Type B pancreatic cell (in vitro differentiated cells): ENCODE measurements around the gene GRAMD1B. TPM values are rescaled to one million over a fixed set of nuclear protein-coding genes. Genes with fewer than 3 reads are reported as not detected.
"Not testable (repeated sequence)": the region's sequence is repeated elsewhere in the genome, so short reads cannot be mapped to it uniquely, and the experiment has no call there.

Experiments used
- DNase-seq: peaks from one replicate; pipeline ENCODE4 v3.0.0; 2021; ENCODE audit warnings: mixed read lengths; ENCODE audit not compliant: unreplicated experiment; ENCODE audit errors: extremely low spot score
- H3K27ac Mint-ChIP-seq: 2 replicates; pipeline ENCODE4 v1.8.0; 2021; ENCODE audit warnings: mild to moderate bottlenecking, mixed read lengths
- H3K27me3 Mint-ChIP-seq: 2 replicates; pipeline ENCODE4 v1.8.0; 2021; ENCODE audit warnings: mixed read lengths
- H3K36me3 Mint-ChIP-seq: 2 replicates; pipeline ENCODE4 v1.8.0; 2021; ENCODE audit warnings: mixed read lengths
- H3K4me1 Mint-ChIP-seq: one replicate; pipeline ENCODE4 v1.8.0; 2021; ENCODE audit warnings: mixed read lengths; ENCODE audit not compliant: unreplicated experiment
- H3K4me3 Mint-ChIP-seq: 2 replicates; pipeline ENCODE4 v1.8.0; 2021; ENCODE audit warnings: mild to moderate bottlenecking, mixed read lengths
- H3K9me3 Mint-ChIP-seq: 2 replicates; pipeline ENCODE4 v1.8.0; 2021; ENCODE audit warnings: mixed read lengths
- CTCF ChIP-seq: fragments of 200-600 bp; sonication (generic); conservative IDR thresholded peaks from 2 replicates; pipeline ENCODE4 v1.5.0; 2021; ENCODE audit warnings: antibody characterized with exemption, mild to moderate bottlenecking
- total RNA-seq: library from RNA; stranded (reverse); gene quantifications from 2 replicates; pipeline ENCODE4 v1.2.1, GENCODE V29; 2021; ENCODE audit warnings: low replicate concordance

The GRAMD1B gene
- total RNA-seq, 1 donor from 2014 or later = 15.2 TPM

- Mint-ChIP-seq H3K27ac (no peak overlapping the region), H3K9me3 (no peaks in the 10 kb centered on the region), H3K27me3 (no peaks in the 10 kb centered on the region), H3K4me1 (peaks cover 42% of the 10 kb centered on the region), H3K4me3 (peak overlapping the region; percentile 42), H3K36me3 (no peaks in the 10 kb centered on the region)
- TF ChIP-seq CTCF = no peak
- no peak for DNase-seq
These were observed 80.5 kb downstream of the GRAMD1B start for GRCh38 chr11:123510579-123510905.

GRCh38 chr11:123511037-123511870 is 81.2 kb downstream of the GRAMD1B start:
- Mint-ChIP-seq H3K4me1 (peaks cover 37% of the 10 kb centered on the region), H3K9me3 (no peaks in the 10 kb centered on the region), H3K4me3 (peak overlapping the region; percentile 61), H3K27ac (peak overlapping the region; percentile 59), H3K36me3 (no peaks in the 10 kb centered on the region), H3K27me3 (no peaks in the 10 kb centered on the region)
- TF ChIP-seq CTCF = peak; percentile 97
- peak; percentile 91 for DNase-seq

GRCh38 chr11:123513309-123513708 is 83.2 kb downstream of the GRAMD1B start:
- not testable (repeated sequence) for H3K27ac Mint-ChIP-seq, H3K9me3 Mint-ChIP-seq, H3K27me3 Mint-ChIP-seq, H3K36me3 Mint-ChIP-seq, H3K4me3 Mint-ChIP-seq, DNase-seq
- H3K4me1 Mint-ChIP-seq = peaks cover 39% of the 10 kb centered on the region

GRCh38 chr11:123516238-123516637 is 86.2 kb downstream of the GRAMD1B start:
- Mint-ChIP-seq H3K27me3 (no peaks in the 10 kb centered on the region), H3K27ac (no peak overlapping the region), H3K9me3 (no peaks in the 10 kb centered on the region), H3K4me3 (no peak overlapping the region), H3K36me3 (no peaks in the 10 kb centered on the region), H3K4me1 (peaks cover 32% of the 10 kb centered on the region)
- DNase-seq = no peak
- TF ChIP-seq CTCF = no peak

GRCh38 chr11:123517559-123518364 is 87.7 kb downstream of the GRAMD1B start:
- no peaks in the 10 kb centered on the region for H3K36me3 Mint-ChIP-seq
- H3K27ac Mint-ChIP-seq = no peak overlapping the region
- DNase-seq = no peak
- H3K9me3 Mint-ChIP-seq = no peaks in the 10 kb centered on the region
- TF ChIP-seq CTCF = no peak
- no peaks in the 10 kb centered on the region for H3K27me3 Mint-ChIP-seq
- peaks cover 23% of the 10 kb centered on the region for H3K4me1 Mint-ChIP-seq
- H3K4me3 Mint-ChIP-seq = no peak overlapping the region

- no peak for DNase-seq
- no peaks in the 10 kb centered on the region for H3K27me3 Mint-ChIP-seq
- peaks cover 23% of the 10 kb centered on the region for H3K4me1 Mint-ChIP-seq
- no peaks in the 10 kb centered on the region for H3K9me3 Mint-ChIP-seq
- peak overlapping the region; percentile 24 for H3K4me3 Mint-ChIP-seq
- no peak for TF ChIP-seq CTCF
- no peak overlapping the region for H3K27ac Mint-ChIP-seq
- no peaks in the 10 kb centered on the region for H3K36me3 Mint-ChIP-seq
These were observed 88.5 kb downstream of the GRAMD1B start for GRCh38 chr11:123518496-123519054.
